Ovary (tissue), 9 donors: Measurements from ENCODE around the gene ADGRB3. TPM values are rescaled to one million over a fixed set of nuclear protein-coding genes. Genes with fewer than 3 reads are reported as not detected.

Experiments
- DNase-seq, 5 donors: peaks; one replicate each; pipeline ENCODE4 v3.0.0-alpha.2; 2019 to 2020
- H3K27ac ChIP-seq, 2 donors: fragments of 200-600 bp; one replicate each; pipeline versions ENCODE4 v1.5.1 to v1.8.0; 2019 to 2022
- H3K27me3 ChIP-seq: fragments of 200-600 bp; one replicate; pipeline ENCODE4 v1.8.0; 2022
- H3K36me3 ChIP-seq: fragments of 200-600 bp; sonication (generic); one replicate; pipeline ENCODE4 v1.5.1; 2019
- H3K4me1 ChIP-seq: one replicate; pipeline ENCODE4 v1.8.1; 2013; ENCODE audit warnings: mild to moderate bottlenecking, moderate library complexity; ENCODE audit not compliant: insufficient read depth
- H3K4me3 ChIP-seq: fragments of 200-600 bp; sonication (generic); one replicate; pipeline ENCODE4 v1.5.1; 2017
- H3K9me3 ChIP-seq, 2 donors: fragments of 200-600 bp in 1 of 2; sonication (generic) in 1 of 2; one replicate each; pipeline versions ENCODE4 v1.5.1 to v1.8.1; 2013 to 2019; ENCODE audit warnings: mild to moderate bottlenecking in 1 of 2, moderate library complexity in 1 of 2
- CTCF ChIP-seq, 3 donors: fragments of 450-650 bp in 2 of 3; fragments of 200-600 bp in 1 of 3; IDR thresholded peaks; one replicate each; pipeline versions ENCODE4 v1.5.1 to v1.8.0; 2016 to 2022; ENCODE audit warnings: antibody characterized with exemption in 3 of 3, mild to moderate bottlenecking in 1 of 3
- EP300 ChIP-seq: sonication (generic); formaldehyde crosslinking; IDR thresholded peaks from one replicate; pipeline ENCODE4 v1.6.1; 2017; ENCODE audit warnings: antibody characterized with exemption
- POLR2A ChIP-seq: fragments of 450-650 bp; IDR thresholded peaks from one replicate; pipeline ENCODE4 v1.6.1; 2017; ENCODE audit warnings: antibody characterized with exemption, mild to moderate bottlenecking, moderate library complexity
- WGBS, 3 donors: extraction: QIAGEN DNeasy Blood & Tissue Kit in 1 of 3; methylation state at CpG; one replicate each; pipeline versions ENCODE4 v1.1.5 to v1.1.7; 2013 to 2017; 5-methylcytosine and 5-hydroxymethylcytosine counted together
- intact Hi-C, 4 donors: fragments of 100-400 bp; cut with DNase I; formaldehyde crosslinking; loops; one replicate each; pipeline versions ENCODE4 v1.11.0 to v1.15.1; 2022 to 2023
- polyA plus RNA-seq, 2 donors: library from polyadenylated mRNA; stranded (reverse); fragments of 200-250 nt in 1 of 2; fragments of 350-450 nt in 1 of 2; fragmentation: Illumina TruSeq in 1 of 2; extraction: RNeasy Lipid Tissue Mini Kit (QIAGEN cat#74804) in 1 of 2; gene quantifications; one replicate each; pipeline ENCODE4 v1.2.3, GENCODE V29; 2013 to 2014
- total RNA-seq, 7 donors: library from RNA; depleted of rRNA in 2 of 7; stranded (reverse); fragments of >200 nt in 2 of 7; fragmentation: NEBNext Ultra II Directional in 3 of 7; extraction: Animal tissue kit (Norgen Biotek cat#: 25700) in 3 of 7; gene quantifications; one replicate each; pipeline versions ENCODE4 v1.1.0 to v1.2.4, GENCODE V29; 2016 to 2023
- donor health status: DM: no; HTN: no; CAD: no; lungs with moderate emphysema.
- donor health status: DM: no; HTN: no; CAD: no.
- donor health status: Bipolar disorder and iron deficiency.
- donor health status: DM: yes; HTN: yes; CAD: no.
- donor health status: DM: no; HTN: no; CAD: no.
- donor health status: DM: yes; HTN: yes; CAD: no.

ADGRB3 gene
- total and polyA plus RNA-seq, 9 donors, result 0.28 to 3.0 (median 1.4) TPM

GRCh38 chr6:68639826-68640490 lies 4.9 kb downstream of the ADGRB3 start:
- WGBS, 3 donors, result 29 to 47% (median 33%) methylated on average over 13 of the region's 13 CpGs
- Histone ChIP-seq H3K4me1 (no peaks in the 10 kb centered on the region), H3K9me3 (no peaks in the 10 kb centered on the region), H3K4me3 (peak overlapping the region; percentile 18), H3K36me3 (no peaks in the 10 kb centered on the region), H3K27me3 (no peaks in the 10 kb centered on the region), H3K27ac (no peak overlapping the region)
- intact Hi-C loops, result no loop called here
- TF ChIP-seq EP300 (no peak), POLR2A (no peak), CTCF (IDR thresholded peaks at IDR 0.05) (no peak)
- DNase-seq, result no peak

GRCh38 chr6:68640491-68640835 lies 5.4 kb downstream of the ADGRB3 start:
- Histone ChIP-seq H3K4me1 (no peaks in the 10 kb centered on the region), H3K4me3 (peak overlapping the region; percentile 18), H3K27ac (no peak overlapping the region), H3K36me3 (no peaks in the 10 kb centered on the region), H3K9me3 (no peaks in the 10 kb centered on the region), H3K27me3 (no peaks in the 10 kb centered on the region)
- TF ChIP-seq CTCF (IDR thresholded peaks at IDR 0.05), result no peak
- TF ChIP-seq POLR2A, result no peak
- intact Hi-C loops, result no loop called here
- DNase-seq, result no peak
- 9 to 19% (median 11%) methylated on average over 3 of the region's 3 CpGs for WGBS, 3 donors

GRCh38 chr6:68641172-68641571 lies 6.1 kb downstream of the ADGRB3 start:
- H3K27ac ChIP-seq, result no peak overlapping the region
- intact Hi-C loops, result no loop called here
- H3K36me3 ChIP-seq, result no peaks in the 10 kb centered on the region
- H3K27me3 ChIP-seq, result no peaks in the 10 kb centered on the region
- DNase-seq, result no peak
- no peaks in the 10 kb centered on the region for H3K9me3 ChIP-seq
- no peak for TF ChIP-seq POLR2A
- no peak for TF ChIP-seq CTCF (IDR thresholded peaks at IDR 0.05)
- no peak for TF ChIP-seq EP300
- no peaks in the 10 kb centered on the region for H3K4me1 ChIP-seq
- 63 to 83% (median 74%) methylated on average over 2 of the region's 2 CpGs for WGBS, 3 donors
- H3K4me3 ChIP-seq, result no peak overlapping the region

GRCh38 chr6:68642081-68642480 lies 7.0 kb downstream of the ADGRB3 start:
- no peak for TF ChIP-seq EP300
- TF ChIP-seq CTCF (IDR thresholded peaks at IDR 0.05), result no peak
- no peak for TF ChIP-seq POLR2A
- no peak for DNase-seq
- Histone ChIP-seq H3K4me1 (no peaks in the 10 kb centered on the region), H3K9me3 (no peaks in the 10 kb centered on the region), H3K4me3 (no peak overlapping the region), H3K27ac (no peak overlapping the region), H3K36me3 (no peaks in the 10 kb centered on the region), H3K27me3 (no peaks in the 10 kb centered on the region)
- intact Hi-C loops, result no loop called here
